VCaP (cell line): ENCODE results near the gene TTLL6.
A peak's percentile ranks its signal among the peaks of the same experiment; 100 is the strongest.

Experiments used
- H3K27ac ChIP-seq: fragments of 450-650 bp; 2 replicates; pipeline ENCODE4 v1.5.1; 2017
- CTCF ChIP-seq: fragments of 450-650 bp; conservative IDR thresholded peaks from 2 replicates; pipeline ENCODE4 v1.5.1; 2017; ENCODE audit warnings: mild to moderate bottlenecking, moderate library complexity

Gene TTLL6

GRCh38 chr17:48814504-48814903 is 2.5 kb downstream of the TTLL6 start:
- TF ChIP-seq CTCF = peak; percentile 78

DNA sequence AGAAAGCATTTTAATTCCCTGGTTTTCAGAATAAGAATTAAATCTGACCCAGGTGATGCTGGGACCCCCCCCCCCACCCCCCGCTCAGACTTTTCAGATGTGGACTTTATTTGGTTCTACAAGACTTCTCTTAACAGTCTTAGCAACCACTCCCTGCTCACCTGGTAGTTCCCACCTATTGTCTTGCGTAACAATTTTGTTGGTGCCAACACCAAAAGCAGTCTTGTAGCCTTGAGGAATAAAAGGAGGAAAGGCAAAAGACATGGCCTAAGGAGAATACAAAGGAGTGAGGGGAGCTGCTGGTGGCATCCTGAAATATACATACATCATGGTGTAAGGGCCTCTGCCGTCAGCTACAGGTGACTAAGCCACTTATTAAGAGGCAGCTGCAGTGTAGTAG is 5.0 kb downstream of the TTLL6 start:
- TF ChIP-seq CTCF = no peak
- H3K27ac ChIP-seq = no peak overlapping the region

More at GRCh38 chr17:48814504-48814903, 2.5 kb downstream of the TTLL6 start:
- H3K27ac ChIP-seq = no peak overlapping the region

GRCh38 chr17:48809182-48809581 is 7.8 kb downstream of the TTLL6 start:
- no peak for TF ChIP-seq CTCF
- no peak overlapping the region for H3K27ac ChIP-seq

GRCh38 chr17:48804936-48805411 is 12.1 kb downstream of the TTLL6 start:
- TF ChIP-seq CTCF = peak; percentile 97
- peak overlapping the region; percentile 91; the same call in 1 of the 2 replicates for H3K27ac ChIP-seq

- TF ChIP-seq CTCF = no peak
- peak overlapping the region; percentile 91 for H3K27ac ChIP-seq
Observed at GRCh38 chr17:48800626-48801217, 16.3 kb downstream of the TTLL6 start.

GRCh38 chr17:48799069-48799723 is 17.8 kb downstream of the TTLL6 start:
- H3K27ac ChIP-seq = peak overlapping the region; percentile 91; the same call in 1 of the 2 replicates
- no peak for TF ChIP-seq CTCF

GRCh38 chr17:48796163-48796522 is 20.9 kb downstream of the TTLL6 start:
- peak overlapping the region; percentile 99 for H3K27ac ChIP-seq
